NOMO-1 (cell line): ENCODE results near the gene EXOC3.

Experiments used
- DNase-seq, 2 experiments: peaks; one replicate each; lab custom pipeline; 2025; ENCODE audit not compliant: unreplicated experiment in 2 of 2; lab: John Stamatoyannopoulos, UW

Gene EXOC3

DNA sequence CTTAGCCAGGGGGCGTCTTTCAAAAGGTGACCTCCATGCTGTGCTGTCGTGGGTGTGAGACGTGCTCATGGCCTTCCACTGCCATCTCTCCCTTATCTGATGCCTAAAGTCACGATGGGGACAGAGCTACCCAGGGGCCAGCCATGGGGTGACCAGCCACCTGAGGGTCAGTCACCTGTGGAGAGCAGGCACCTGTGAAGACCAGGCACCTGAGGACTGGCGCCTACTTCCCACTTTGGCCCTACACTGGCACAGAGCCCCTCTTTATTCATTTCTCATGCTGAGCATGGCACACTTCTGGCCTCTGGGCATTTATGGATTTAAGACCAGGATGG is 6.4 kb upstream of the EXOC3 start:
- no peak for DNase-seq

DNA sequence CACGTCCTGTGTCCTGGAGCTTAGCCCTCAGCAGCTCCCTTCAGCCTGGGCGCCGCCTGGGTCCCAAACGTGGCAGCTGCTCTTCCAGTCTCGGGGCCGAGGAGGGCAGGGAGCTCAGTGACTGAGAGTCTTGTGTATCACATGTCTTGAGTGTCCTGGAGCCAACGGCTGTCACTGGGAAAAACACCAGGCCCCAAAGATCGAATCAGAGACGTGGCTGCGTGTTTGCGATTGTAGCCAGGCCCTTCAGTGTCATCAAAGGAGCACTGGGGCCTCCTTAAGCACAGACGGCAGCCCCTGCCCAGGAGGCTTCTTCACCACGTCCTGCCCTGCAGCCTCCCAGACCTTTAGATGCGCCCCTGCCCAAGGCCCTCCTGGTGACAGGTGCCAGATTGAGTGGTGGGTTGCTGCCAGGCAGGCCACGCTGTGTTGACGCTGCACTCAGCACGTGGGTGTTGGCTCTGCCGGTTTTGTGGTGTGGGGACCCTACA is 5.7 kb upstream of the EXOC3 start:
- no peak for DNase-seq

DNA sequence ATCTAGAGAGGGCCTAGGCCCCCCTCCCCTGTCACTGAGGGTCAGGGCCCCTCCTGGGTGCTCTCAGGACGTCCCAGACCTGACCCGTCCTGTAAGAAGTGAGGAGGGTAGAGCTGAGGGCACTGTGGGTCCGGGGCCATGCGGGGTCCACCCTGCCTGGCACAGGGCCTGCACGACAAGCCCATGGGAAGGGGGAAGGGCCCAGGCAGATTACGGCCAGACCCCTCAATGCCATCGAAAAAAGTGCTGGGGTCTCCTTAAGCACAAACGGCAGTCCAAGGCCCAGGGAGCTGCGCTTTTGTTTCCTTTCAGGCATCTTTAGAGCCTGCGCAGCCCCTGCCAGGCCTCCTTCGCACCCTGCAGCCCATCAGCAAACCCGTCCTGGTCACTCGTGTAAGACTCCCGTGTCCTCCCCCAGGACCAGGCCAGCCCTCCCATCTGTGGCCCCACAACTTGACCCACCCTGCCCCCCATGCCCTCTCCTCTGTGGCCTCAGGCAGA is 4.4 kb upstream of the EXOC3 start:
- no peak for DNase-seq

DNA sequence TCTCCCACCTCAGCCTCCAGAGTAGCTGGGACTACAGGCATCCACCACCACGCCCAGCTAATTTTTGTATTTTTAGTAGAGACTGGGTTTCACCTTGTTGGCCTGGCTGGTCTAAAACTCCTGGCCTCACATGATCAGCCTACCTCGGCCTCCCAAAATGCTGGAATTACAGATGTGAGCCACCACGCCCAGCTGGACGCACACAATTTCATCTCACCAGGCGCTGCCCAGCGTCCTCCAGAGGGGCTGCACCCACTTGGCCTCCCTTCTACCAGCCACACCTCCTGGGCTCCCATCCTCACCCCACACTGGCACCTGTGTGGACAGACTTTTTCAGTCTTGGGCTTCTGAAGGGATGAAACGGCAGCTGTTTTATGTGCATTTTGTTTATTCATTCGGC is 3.8 kb upstream of the EXOC3 start:
- no peak for DNase-seq

DNA sequence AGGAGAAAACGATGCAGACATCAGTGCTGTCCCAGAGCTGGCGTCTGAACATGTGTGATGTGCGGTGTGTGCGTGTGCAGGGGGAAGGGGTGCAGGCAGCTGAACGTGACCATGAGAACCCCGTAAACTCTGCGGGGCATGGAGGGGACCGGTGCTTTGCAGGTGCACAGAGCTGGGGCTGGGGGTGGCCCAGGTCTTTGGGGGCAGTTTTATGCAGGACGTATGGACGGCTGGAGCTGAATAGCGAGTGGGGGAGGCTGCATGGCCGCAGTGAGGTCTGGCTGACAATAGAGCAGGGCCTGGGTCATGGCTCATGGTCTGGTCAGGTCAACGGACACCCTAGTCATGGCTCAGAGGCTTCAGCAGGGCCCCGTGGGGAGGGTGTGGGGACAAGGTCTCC is 3.3 kb upstream of the EXOC3 start:
- DNase-seq = no peak

DNA sequence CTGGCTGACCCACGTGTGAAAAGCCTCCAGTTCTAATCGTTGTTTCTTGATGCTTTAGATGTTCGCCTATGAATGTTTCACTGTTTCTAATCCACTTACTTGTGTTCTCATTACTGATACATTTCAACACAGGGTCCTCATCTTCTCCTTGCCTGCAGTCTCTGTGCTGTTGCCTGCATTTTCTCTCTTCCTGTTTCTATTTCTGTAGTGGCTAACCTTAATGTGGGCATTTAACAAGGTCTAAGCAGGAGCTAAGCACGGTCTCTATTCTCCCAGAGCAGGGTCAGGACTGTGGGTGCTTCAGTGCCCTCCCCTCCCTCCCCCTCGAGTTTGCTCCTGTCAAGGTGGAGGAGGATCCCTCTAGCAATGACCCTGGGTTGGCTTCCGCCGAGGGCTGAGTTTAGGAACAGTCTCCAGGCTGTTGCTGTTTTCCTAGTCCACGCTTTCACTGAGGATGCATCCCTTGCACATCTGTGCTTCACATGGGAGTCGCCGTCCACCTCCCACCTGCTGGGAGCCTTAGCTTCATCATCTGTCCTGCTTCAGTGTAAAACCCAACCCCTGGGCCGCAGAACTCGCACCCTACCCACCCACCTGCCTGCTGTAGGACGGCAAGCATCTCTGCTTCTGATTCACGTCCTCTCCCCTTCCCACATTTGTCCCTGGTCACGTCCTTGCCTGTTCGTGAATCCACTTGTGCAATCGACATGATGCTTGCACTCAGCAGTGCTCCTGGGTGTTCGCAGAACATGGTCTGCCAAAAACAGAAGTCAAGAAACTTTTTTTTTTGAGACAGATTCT is 2.4 kb upstream of the EXOC3 start:
- peak; percentile 90 to 99 for DNase-seq

DNA sequence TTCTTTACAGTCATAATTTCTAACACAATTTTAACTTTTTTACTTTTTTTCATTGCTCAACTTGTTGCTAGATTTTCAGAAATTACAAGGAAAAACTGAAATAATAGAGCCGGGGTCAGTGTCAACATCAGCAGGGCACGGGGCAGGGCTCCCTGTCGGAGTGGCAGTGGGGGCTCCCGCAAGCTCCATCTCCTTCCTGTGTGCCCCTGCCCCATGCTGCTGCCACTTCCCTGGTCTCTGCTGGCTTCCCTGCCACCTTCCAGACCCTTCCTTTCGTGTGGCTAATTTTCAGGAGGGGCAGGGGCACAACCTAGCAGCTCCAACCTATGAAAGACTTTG is 1.0 kb upstream of the EXOC3 start:
- DNase-seq = no peak

DNA sequence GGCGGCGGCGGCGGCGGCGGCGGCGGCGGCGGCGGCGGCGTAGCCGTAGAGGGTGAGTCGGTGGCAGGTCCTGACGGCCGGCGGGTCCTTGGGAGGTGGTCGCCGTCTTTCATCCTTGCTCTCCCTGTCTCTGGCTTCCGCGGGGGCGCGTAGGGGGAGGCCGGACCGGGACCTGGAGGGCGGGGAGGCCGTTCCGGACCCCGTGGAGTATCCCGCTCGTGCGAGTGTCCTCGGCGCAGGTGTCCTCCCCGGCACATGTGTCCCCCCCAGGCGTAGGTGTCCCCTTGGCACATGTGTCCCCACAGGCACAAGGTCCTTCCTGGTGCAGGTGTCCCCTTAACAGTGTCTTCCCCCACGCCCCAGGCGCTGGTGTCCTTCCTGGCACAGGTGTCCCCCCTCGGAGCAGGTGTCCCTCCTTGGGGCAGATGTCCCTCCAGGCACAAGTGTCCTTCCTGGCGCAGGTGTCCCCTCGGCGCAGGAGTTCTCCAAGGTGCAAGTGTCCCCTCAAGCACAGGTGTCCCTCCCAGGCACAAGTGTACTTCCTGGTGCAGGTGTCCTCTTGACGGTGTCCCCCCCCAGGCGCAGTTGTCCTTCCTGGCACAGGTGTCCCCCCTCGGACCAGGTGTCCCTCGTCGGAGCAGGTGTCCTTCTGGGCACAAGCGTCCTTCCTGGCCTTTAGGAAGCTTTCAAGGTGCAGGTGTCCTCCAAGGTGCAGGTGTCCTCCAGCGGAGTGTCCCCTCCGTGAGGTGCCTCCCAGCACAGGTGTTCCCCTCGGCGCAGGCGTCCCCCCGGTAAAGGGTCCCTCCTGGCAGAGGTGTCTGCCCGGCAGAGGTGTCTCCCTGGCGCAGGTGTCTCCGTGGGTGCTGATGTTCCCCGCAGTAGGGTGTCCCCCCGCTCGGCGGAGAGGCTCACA is 519 bp downstream of the EXOC3 start:
- peak in 1 of 2 experiments; percentile 34 for DNase-seq

DNA sequence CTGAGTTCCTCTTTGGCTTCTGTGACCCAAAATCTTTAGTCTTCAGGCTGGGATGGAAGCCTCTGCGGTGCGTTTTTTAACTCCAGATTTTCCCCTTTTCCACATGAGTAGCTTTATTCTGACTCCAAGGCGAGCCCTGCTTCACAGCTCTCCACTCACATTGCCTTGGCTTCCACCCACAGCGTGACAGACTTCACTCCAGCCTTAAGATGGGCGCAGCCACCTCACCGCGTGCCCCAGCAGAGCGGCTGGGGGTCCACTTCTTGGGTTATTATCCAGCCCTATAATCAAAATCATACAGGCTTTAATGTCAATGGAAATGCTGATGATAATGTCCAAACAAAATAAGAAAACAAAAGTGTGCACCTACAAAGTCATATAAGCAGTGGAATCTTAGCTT is 1.2 kb downstream of the EXOC3 start:
- no peak for DNase-seq

DNA sequence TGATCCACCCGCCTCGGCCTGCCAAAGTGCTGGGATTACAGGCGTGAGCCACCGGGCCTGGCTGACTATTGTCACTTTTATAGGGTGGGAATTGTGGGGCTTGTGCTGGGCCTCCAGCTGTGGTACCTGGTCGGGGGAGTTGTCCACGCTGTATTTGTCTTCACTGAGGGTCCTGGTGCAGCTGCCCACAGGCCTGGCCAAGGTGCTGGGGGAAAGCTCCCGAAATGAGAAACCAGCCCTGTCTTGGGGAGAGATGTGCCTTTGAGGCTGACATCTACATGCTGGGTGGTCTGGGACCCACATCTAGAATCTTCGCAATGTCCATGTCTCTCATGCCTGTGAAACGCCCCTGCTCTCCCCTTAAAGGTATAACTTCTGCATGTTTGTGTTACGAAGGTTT is 2.6 kb downstream of the EXOC3 start:
- DNase-seq = no peak

DNA sequence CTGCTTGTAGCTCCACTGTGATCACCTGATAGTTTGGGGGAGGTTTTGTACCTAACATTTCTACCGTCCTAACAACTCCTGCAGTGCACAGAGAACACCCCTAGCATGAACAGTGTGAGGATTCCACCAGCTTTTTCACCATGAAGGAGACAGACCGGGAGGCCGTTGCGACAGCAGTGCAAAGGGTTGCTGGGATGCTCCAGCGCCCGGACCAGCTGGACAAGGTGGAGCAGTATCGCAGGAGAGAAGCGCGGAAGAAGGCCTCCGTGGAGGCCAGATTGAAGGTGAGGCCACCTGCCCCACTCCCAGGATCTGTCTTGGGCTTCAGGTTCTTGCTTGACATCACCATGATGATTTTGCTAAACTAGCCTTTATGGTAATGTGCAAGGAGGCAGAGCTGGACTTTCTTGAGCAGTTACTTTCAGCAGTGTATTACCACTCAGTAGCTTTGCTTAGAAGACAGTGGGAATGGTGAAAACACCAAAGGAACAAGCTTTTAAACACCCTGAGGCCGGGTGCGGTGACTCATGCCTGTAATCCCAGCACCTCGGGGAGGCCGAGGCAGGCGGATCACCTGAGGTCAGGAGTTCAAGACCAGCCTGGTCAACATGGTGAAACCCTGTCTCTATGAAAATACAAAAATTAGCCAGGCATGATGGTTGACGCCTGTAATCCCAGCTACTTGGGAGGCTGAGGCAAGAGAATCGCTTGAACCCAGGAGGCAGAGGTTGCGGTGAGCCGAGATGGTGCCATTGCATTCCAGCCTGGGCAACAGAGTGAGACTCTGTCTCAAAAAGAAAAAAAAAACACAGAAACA is 3.3 kb downstream of the EXOC3 start:
- DNase-seq = no peak

DNA sequence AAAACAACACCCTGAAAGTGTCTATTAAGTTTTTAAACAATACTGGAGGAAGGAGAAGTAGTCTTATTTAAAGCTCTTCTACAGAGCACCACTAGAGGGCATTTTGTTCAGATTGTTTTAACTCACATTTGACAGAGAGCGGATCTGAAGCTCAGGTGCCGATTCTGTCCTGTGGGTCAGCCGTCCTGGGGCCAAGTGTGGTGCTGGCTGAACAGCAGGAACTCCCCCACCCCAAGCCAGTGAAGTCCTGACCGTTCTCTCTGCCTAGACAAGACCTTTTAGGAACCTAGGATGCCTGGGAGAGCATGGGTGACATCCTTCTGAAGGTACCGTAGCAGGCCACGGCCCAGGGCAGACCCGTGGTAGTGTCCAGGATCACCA is 3.9 kb downstream of the EXOC3 start:
- peak; percentile 62 to 91 for DNase-seq

DNA sequence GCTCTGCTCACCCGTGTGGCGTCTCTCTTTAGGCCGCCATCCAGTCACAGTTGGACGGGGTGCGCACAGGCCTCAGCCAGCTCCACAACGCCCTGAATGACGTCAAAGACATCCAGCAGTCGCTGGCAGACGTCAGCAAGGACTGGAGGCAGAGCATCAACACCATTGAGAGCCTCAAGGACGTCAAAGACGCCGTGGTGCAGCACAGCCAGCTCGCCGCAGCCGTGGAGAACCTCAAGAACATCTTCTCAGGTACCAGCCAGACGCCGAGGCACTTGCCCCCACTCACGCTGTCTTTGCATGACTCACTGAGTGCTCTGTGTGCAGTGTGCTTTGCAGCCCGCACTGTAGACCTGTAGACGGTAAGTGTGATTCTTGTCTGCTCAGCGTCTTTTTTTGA is 4.5 kb downstream of the EXOC3 start:
- DNase-seq = no peak

DNA sequence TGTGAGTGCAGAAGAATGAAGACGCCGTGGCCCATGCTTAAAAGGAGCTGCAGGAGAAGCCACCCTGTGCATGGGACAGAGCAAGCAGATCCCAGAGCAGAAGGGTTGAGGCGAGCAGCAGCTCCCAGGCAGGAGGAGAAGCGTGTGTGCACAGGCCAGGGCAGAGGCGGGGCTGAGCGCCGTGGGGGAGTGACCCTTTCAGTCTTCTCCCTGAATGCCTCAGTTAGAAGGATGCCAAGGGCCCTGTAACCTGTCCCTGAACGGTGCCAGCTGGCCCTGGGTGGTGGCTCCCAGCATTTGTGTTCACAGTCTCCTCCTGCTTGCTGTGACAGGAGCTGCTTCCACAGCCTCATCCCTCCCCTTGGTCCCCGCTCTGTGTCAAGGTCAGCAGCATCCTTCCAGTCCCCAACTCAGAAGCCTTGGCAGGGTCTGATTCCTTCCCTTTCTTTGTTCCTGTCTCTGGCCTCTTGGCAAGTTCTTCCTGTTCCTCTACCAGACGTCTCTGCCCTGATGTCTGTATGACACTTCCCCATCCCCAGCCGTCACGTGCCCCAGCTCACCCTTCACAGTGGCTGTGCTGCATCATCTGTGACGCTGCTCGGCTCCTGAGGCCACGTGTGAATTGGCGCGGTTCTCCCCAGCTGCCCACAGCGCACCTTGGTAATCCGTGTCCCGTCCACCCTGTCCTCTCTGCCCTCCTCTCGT is 5.2 kb downstream of the EXOC3 start:
- peak; percentile 98 to 100 for DNase-seq

DNA sequence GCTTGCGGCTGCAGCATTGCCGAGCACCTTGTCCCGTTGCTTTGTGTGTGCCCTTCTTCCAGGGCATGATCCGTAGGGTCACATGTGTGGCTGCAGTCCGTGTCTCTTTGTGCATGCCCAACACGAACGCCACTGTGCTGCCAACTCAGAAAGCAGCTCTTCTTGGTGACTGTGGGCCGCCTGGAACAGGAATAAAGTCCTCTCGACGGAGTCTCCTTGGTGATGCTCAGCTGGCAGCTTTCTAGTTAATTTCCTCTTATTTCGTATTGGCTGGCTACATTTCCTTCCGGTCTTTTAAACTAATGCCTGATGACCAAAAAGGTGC is 5.8 kb downstream of the EXOC3 start:
- no peak for DNase-seq

DNA sequence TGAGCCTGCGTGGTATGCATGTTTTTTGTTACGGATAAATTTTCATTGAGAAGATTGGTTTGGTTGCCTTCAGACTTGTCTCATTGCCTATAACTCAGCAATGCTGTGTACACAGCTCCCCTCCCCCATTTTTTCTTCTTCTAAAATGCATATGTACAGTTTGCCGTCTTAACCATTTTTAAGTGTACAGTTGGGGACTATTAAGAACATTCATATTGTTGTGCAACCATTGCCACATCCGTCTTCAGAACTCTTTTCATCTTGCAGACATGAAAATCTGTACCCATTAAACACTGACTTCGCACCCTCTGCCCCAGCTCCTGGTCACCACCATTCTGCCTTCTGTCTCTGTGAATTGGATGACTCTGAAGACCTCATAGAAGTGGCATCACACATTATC is 6.2 kb downstream of the EXOC3 start:
- DNase-seq = peak; percentile 68 to 82

DNA sequence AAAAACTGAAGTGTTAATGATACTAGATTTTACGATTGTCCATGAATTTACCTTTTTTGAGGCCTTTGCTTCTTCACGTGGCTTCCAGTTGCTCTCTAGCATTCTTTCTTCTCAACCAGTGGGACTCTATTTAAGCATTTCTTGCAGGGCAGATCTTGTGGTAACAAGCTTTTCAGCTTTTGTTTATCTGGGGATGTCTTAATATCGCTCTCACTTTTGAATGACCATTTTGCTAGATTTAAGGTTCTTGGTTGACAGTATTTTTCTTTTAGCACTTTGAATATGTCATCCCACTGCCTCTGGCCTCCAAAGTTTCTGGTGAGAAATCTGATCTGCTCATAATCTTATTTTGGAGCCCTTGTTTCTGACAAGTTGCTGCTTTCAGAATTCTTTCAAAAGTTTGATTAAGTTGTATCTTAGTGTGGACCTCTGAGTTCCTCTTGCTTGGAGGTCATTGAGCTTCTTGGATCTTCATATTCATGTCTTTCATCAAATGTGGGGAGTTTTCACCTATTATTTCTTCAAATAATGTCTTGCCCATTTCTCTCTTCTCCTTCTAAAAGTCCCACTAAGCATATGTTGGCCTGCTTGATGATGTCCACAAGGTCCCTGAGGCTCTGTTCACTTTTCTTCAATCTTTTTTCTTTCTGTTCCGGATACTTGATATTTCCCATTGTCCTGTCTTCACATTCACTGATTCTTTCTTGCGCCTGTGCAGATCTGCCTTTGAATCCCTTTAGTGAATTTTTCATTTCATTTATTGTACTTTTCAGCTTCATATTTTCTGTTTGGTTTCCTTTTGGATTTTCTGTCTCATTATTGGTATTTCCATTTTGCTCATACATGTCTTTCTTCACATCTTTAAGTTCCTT is 8.8 kb downstream of the EXOC3 start:
- DNase-seq = no peak

DNA sequence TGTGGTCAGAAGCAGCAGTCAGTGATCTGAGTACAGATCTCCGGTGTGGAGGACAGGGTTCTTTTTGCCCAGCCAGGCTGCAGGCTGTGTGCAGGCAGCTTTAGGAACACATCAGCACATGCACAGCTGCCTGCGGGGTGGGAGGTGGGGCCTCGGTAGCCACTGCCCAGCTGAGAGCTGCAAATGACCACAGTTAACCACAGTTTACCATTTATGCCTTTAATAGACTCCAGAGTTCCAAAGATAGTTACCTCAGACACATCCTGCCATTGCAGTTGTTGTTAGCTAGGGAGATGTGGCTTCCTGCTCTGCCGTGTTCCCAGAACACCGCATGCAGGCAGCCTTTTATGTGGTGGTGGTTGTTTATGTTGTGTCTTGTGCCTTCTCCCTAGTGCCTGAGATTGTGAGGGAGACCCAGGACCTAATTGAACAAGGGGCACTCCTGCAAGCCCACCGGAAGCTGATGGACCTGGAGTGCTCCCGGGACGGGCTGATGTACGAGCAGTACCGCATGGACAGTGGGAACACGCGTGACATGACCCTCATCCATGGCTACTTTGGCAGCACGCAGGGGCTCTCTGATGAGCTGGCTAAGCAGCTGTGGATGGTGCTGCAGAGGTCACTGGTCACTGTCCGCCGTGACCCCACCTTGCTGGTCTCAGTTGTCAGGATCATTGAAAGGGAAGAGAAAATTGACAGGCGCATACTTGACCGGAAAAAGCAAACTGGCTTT is 10.2 kb downstream of the EXOC3 start:
- no peak for DNase-seq
